ENCODE data around the gene SPARCL1.
"Not testable (repeated sequence)": the region's sequence is repeated elsewhere in the genome, so short reads cannot be mapped to it uniquely, and the experiment has no call there.

SPARCL1 gene

DNA sequence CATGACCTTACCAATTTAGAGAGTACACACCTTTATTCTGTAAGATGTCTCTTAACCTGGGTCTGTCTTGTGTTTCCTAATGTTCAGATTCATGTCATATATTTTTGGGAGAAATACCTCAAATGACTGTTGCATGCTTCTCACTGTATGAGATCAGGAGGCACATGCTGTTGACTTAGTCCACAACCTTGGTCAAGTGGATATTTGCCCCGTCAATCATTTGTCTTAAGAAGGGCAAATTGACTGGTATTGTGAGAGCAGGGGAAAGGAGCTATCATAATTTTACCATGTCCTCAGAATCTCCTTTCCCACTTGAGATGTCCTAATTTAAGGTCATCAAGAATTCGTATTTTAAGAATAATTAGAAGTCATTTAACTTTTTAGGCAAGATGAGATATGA lies 95.8 kb downstream of the SPARCL1 start:
- no peak for DNase-seq

DNA sequence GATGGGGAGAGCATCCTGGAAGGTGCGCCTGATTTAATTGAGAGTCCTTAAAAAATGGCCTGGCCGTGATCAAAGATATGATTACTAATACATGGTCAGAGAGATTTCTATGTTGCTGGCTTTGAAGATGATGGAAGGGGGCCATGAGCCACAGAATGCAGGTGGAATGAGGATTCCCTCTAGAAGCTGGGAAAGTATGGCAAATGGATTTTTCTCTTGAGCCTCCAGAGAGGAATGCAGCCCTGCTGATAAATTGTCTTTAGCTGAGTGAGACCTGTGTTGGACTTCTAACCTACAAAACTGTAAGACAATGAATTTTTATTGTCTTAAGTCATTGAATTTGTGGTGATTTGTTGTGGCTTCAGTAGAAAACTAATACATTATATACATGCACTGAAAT lies 99.1 kb downstream of the SPARCL1 start:
- no peak for DNase-seq

GRCh38 chr4:87428979-87429378 lies 100.2 kb downstream of the SPARCL1 start:
- no peak for DNase-seq

DNA sequence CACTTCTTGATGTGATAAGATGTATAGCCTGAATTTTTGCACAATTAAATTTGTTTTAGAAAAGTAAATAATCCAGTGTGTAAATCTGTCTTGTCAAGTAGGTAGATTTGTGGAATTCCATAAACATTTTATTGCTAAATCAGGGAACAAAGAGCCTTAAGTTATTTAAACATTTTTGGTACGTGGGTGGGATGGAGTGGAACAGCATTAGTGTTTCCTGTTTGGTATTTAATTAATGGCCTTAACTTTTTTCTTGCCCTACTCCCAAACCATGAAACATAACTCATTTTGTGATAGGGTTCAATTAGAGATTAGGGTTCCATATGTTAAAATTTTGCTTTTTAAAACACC lies 101.7 kb downstream of the SPARCL1 start:
- DNase-seq: no peak

- DNase-seq: no peak
These were observed 102.2 kb downstream of the SPARCL1 start for GRCh38 chr4:87426865-87427517.

DNA sequence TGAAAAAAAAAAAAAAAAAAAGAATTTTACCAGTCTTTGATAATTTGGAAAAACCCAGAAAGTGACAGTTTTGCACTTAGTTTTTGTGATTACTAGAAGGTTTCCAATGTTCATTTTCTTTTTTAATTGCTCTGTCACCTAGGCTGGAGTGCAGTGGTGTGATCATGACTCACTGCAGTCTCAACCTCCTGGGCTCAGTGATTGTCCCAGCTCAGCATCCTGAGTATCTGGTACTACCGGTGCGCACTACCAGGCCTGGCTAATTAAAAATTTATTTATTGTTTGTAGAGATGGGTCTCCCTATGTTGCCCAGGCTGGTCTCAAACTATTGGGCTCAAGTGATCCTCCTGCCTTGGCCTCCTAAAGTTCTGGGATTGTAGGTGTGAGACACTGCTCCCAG lies 103.5 kb downstream of the SPARCL1 start:
- peak; percentile 22 for DNase-seq

GRCh38 chr4:87424099-87424543 lies 105.1 kb downstream of the SPARCL1 start:
- DNase-seq: not testable (repeated sequence)

Data from activated CD4-positive, alpha-beta T cell treated with anti-CD3 and anti-CD28 coated beads, Interleukin-2, Interleukin-6, amounts not matched to agents 100 ng/mL and 50 ng/mL, durations not matched to agents 16 hours and 8 hours (primary cell).